GM21515 (cell line): Measurements from ENCODE around the gene CYCS.
"Not testable (repeated sequence)": the region's sequence is repeated elsewhere in the genome, so short reads cannot be mapped to it uniquely, and the experiment has no call there.

ENCODE experiments used
- ATAC-seq: cut with Tn5 transposase; IDR thresholded peaks from one replicate; pipeline ENCODE4 v1.9.1; 2021; ENCODE audit not compliant: unreplicated experiment

Gene CYCS

DNA sequence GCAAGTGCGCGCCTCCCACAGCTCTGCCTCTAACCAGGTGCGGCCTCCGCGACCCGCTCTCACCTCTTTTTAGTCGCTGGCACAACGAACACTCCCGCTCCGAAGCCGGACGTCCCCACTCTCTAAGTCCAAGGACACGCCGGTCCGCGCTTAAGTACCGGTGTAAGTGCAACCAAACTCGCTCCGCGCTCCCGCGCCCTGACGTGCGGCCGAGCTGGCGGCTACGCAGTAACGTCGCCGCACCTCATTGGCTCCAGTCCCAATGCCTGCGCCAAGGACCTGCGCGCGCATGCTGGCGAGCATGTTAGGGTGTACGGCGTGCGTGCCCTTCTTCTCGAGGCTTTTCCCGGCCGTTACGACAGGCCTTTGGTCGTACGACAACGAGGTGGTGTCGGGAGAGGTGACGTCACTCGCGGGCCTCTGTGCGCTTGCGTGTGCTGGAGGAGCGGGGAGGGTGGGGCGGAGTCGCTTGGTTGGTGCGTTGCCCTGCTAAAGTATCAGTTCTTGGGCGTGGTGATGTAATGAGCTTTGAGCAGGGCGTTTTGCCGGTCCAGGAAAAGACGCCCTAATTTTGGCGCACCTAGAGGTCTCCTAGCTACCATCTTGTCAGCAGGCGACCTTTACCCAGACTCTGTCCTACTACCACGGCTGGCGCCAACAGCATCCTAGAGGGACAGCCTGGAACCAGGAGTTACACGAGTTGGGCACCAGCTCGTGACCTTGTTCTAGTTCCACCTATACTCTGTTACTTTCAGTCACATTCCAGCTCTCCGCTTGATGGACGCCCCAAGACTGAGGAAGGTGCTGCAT lies at the start of gene CYCS:
CYCS (minus strand) TSS at position 124 of the 810 bp plus-strand sequence. CDS start 1,141 bp downstream, outside the sequence.
- ATAC-seq, result peak; percentile 95

DNA sequence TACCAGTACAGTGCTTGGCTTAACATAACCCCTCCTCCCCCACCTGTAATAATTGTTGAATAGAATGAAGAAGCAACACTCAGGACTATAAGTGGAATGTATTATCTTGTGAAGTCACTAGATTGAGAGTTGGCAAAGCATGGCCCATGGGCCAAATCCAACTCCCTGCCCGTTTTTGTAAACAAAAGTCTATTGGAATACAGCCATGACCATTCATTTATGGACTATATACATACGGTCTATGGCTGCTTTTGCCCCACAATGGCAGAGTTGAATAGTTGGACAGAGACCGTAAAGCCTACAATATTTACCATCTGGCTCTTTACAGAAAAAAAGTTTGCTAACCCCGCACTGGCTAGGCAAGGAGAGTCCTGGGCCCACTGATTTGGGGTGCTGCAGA lies 48.1 kb upstream of the CYCS start:
- no peak for ATAC-seq

DNA sequence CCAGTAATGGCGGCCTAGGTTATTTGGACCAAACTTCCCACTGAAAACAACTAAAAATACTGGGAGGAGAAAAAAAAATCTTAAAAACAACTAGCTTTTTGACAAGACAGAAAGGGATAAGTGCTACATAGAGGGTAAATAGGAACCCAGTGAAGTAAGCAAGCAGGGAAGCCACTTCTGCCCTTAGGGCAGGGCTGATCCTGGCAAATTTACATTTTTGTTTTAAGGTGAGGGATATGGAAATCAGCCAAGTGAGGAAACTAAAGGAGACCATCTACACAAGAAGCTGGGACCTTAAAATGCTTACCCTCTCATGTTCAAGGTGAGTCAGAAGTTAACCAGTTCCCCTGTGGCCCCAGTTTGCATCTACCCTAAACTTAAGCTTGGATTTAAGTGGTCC lies 46.5 kb upstream of the CYCS start:
- ATAC-seq, result no peak

DNA sequence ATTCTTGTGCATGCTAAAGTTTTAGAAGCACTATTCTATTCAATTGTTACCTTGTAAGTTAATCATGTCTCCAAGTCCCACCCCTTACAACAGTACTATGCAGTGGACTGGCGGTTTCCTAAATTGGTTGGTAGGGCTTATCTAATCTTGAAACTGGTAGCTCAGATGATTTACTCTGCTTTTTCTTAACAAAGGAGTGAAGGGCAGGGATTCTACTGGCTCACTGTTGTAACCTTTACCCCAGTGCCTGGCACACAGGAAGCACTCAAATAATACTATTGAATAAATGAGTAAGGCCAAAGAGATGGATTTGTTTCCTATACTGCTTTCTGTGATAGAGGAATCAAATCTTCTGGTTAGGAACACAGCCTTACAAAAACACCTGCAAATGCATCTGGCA lies 46.0 kb upstream of the CYCS start:
- ATAC-seq, result no peak

DNA sequence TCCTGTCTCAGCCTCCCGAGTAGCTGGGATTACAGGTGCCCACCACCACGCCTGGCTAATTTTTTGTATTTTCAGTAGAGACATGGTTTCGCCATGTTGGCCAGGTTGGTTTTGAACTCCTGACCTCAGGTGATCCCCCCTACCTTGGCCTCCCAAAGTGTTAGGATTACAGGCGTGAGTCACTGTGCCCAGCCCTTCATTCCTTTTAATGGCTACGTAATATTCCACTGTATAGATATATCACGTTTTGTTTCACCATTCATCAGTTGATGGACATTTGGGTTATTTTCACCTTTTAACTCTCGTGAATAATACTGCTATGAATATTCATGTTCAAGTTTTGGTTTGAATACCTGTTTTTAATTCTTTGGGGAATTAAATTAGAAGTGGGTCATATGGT lies 44.6 kb upstream of the CYCS start:
- no peak for ATAC-seq

DNA sequence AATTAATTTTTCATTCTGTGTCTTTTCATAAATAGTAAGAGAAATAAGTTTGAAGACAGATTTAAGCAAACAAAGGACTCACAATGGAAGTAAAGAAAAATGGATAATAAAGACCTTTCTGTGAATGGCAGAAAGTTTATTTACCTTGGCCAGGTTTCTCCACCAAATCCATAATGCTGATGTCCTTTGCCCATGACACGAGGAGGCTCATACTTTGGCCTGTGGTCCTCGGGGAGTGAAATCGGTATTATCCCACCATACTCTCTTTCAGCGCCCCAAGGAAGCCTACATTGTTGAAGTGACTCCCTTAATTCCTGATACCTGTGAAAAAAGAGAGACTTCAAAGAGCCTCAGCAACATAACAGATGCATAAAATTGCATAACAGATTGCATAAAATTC lies 43.1 kb upstream of the CYCS start:
- ATAC-seq, result no peak

DNA sequence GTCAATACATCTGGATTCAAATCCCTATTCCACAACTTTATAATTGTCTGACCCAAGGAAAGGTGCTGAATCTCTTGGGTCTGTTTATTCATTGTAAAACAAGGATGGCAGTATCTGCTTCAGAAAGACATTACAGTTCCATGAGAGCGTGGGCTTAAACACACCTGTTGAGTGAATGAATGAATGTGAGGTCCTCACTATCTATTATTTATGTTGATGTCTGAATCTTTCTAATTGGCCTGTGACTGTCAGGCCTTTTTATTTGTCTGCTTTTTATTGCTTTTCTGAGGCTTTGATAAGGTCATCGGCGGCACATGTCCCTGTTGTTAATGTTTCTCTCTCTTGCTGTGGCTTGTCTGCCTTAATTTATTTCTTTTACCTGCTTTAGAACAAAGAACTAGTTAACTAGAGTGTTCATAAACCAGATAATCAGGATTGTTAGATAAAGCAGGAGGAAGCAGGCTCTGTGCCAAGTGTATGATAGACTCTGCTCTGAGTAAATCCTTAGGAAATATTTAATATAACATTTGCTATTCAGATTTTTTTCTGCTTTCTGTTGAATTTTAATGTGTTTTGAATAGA lies 42.3 kb upstream of the CYCS start:
- no peak for ATAC-seq

DNA sequence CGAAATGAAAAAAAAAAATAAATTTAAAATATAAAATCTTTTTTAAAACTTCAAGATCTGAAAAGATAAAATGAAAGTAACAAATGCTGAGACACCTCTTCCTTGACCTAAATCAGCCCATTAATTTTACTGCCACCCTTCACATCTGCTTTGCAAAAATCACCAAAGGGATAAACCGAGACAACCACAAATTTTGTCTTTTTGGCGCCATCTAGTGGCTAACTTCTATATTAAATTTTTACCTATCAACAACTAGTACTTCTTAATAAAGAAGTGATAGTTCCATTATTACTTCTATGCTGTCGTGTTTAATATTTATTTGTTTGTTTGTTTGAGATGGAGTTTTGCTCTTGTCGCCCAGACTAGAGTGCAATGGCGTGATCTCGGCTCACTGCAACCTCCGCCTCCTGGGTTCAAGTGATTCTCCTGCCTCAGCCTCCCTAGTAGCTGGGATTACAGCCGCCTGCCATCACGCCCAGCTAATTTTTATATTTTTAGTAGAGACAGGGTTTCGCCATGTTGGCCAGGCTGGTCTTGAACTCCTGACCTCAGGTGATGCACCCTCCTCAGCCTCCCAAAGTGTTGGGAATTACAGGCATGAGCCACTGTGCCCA lies 35.0 kb upstream of the CYCS start:
- not testable (repeated sequence) for ATAC-seq

DNA sequence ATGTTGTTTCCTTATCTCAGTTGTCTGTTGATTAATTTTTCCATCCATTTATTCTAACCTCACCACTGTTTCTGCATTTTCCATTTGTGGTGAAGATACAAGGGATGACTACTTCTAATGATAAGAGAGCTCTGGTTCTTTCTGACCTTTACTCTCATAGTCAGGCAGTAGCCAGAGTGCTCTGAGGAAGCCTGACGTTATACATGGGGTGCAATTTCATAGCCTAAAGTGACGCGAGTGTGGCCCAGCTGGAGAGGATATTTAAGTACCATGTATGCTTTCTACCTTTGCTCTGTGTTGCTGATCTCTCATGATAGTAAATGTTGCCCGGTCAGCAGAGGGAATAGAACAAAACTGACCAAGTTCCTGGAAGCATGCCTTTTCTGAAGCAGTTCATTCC lies 33.9 kb upstream of the CYCS start:
- ATAC-seq, result no peak

DNA sequence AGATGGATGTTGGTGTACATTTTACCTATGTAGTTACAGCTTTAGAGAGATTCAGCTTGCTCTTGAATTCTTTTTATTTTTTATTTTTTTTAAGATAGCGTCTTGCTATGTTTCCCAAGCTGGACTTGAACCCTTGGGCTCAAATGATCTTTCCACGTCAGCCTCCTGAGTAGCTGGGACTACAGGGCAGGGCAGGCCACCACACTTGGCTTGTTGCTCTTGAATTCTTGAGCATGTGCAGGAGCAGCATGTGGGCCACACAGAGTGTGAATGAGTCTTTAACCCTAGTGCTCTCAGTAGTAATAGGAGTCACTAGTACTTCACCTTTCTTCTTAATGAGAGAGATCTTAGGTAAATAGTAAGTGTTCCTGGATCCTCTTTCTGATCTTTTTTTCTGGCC lies 26.7 kb upstream of the CYCS start:
- no peak for ATAC-seq

DNA sequence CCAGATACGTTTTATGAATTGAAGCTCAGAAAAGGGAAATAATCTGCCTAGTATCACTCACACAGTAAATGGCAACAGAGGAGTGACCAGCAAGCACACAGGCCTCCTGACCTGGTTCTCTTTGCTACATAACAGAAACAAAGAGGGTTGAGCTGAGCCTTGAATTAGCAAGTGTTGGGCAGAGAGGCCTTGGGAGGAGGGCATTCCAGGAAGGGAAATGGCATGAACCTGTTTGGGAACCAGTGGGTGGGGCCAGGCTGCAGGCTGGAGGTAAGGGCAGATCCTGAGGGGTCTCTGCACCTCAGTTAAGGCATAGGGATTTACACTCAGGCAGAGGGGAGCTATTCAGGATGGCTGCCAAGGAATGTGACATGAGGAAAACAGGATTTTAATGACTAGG lies 24.8 kb upstream of the CYCS start:
- no peak for ATAC-seq

DNA sequence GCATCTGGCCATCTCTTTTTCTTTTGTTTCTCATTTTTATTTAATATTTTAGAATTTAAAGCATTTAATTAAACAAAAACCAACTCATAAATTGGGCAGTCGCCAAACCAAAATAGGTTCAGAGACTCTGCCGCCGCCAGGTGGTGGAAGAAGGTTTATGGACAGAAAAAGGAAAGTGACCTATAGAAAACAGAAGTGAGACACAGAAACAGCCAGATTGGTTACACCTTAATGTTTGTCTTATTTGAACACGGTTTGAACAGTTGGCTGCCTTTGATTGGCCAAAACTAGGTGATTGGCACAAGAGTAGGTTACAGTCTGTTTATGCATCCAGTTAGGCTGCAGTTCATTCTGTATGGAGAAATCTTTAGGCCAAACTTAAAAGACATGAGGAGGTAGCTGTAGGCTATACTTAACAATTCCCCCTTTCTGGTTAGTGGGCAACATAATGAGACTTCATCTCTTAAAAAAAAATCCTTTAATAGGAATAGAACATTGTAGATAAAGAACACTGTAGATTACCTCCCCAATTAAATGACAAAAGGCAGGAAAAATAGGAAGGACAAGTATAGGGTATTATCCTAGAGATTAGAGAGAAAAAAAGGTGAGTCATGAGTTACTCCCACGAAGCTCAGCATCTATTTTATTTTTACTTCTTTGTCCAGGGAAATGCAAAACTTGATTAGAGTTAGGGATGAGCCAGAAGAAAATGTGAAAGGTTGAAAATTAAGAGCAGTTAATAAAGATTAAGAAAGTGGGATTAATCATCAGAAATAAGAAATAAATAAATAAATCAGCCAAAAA lies 23.9 kb upstream of the CYCS start:
- ATAC-seq, result no peak

DNA sequence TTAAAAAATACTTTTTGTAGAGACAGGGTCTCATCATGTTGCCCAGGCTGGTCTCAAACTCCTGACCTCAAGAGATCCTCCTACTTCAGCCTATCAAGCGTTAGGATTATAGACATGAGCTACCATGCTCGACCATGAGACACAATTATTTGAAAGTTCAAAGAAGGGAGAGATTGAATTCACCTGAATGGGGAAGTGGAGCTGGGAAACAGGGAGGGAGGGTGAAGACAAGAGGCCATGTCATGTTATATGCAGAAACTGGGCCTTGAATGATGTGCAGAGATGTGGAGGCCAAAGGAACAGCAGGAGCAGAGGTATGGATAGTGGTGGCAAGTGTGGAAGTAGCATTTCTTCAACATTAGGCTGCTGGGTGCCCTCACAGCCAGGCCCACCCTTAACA lies 18.7 kb upstream of the CYCS start:
- no peak for ATAC-seq

DNA sequence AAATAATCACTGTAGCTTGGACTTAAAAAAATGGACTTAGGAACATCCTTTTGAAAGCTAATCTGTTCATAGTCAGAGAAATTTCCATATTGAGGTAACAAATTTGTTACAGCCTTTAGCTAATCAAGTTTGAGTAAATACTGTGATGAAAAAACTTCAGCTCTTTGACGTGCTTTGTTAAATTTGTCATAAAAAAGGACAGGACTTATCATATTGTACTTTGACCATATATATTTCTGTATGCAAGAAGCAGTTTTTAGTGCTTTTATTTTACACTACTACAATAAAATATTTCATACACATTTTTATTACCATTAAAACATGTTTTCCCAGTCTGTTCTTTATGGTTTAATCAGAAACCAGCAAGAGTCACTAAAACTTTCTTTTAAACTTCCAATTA lies 14.5 kb upstream of the CYCS start:
- ATAC-seq, result no peak

DNA sequence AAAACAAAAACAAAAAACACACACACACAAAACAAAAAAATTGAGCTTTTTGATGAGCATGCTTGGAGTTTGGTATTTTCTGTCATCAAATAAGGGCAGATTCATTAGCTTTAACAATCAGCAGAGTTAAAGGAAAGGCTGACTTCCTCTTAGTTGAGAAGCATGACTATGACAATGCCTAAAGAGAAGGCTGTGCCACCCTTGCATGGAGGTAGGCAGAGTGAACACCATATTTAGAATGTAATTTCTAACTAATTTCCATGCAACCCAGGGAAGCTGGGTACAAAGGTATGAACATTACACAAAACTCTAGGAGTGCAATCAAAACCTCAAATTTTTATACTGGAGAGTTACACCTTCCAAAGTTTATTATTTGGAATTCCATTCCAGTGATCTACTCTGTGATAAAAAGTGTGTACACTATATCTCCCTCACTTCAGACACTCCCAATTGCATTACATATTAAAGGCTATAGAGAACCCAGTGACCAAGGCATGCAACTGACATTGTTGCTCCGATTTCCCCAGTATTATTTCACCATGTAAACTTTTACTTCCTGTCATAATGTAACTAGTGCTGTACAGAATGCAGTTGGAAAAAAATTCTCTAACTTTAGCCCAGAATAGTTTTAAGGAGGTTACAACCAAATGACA lies 9.4 kb upstream of the CYCS start:
- no peak for ATAC-seq

DNA sequence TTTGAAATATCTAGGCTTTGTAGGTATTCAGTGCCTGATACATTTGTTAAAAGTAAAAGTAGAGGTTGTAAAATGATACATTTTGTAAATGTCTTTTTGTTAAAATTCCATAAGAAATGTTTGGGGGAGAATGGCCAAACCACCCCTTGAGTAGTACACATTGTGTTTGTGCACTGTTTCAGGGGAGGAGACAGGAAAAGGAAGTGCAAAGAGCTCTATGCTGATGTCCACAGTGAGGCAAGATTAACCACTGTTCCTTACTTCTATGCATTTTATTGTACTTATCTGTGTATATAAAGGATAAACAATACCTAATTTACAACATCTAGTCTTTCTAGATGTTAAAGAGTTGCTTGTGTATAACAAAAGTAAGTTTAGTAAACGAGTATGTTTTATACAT lies 7.4 kb upstream of the CYCS start:
- no peak for ATAC-seq

DNA sequence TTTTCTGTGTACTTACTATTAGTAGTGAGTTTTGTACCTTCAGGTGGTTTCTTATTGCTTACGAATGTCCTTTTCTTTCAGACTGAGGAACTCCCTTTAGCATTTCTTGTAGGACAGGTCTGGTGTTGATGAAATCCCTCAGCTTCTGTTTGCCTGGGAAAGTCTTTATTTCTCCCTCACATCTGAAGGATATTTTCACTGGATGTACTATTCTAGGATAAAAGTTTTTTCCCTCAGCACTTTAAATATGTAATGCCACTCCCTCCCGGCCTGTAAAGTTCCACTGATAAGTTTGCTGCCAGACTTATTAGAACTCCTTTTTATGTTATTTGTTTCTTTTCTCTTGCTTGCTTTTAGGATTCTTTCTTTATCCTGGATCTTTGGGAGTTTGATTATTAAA lies 1.7 kb upstream of the CYCS start:
- no peak for ATAC-seq

DNA sequence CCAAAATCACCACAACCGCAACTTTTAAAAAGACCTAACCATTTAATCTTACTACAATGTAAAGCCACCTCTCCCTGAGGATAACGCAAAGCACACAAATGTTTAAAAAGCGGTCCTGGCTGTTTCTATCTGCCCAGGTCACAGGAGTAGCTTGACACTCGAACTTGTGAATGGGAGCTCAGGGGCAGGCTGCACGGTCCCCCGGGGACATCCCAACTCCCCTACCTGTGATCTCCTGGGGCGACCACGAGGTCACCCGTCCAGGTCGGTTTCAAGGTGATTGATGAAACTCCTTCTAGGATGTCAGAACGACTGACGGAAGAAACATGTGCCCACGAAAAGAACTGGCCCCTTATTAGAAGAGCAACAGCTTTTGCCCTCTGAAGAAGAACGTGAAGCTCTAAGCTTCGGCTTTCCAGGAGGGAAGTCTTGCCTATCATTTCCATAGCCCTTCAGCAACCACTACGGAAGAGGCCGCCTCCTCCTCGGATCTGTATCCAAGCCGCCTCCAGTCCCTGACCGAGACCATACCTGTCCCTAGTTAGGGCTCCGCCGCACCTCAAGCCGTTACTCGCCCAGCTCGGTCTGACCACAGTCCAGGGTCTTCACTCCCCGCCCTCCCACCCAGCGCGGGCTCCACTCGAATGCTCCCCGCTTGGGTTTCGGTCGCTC lies 459 bp downstream of the CYCS start:
- peak; percentile 11 for ATAC-seq

DNA sequence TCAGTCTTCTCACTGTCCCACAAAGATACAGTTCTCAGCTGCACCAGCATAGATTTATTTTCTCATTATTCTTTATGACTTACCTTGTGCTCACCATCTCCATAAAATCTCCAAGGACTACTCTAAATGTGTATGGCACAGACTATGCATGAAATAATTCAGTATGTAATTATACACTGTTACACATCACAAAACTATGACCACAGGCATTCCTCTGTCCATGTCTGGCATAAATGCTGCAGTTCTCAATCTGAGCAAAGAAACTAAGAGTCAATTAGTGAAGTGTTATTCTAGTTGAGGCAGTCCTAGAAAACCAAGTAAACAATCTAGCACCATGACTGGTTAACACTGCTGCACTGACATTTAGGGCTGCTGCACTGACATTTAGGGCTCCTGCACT lies 2.7 kb downstream of the CYCS start:
- no peak for ATAC-seq

DNA sequence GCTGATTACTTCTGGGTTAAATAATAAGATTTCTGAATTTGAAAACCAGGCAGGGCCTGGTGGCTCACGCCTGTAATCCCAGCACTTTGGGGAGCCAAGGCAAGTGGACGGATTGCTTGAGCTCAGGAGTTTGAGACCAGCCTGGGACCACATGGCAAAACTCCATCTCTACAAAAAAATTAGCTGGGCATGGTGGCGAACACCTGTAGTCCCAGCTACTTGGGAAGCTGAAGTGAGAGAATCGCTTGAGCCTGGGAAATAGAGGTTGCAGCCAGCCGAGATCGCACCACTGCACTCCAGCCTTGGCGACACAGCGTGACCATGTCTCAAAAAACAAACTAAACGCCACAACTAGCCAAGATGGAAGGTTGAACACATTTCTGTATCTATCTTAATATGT lies 3.5 kb downstream of the CYCS start:
- no peak for ATAC-seq

DNA sequence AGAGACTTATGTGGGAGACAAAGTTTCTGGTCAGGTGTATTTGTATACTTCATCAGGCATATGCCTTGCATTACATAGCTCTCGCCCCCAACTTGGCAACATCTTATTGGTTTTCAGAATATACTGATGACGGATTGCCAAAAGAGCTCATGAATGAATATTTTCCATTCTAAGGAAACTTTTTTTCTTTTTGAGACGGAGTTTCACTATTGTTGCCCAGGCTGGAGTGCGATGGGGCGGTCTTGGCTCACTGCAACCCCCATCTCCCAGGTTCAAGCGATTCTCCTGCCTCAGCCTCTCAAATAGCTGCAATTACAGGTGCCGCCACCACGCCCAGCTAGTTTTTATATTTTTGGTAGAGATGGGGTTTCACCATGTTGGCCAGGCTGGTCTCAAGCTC lies 6.0 kb downstream of the CYCS start:
- ATAC-seq, result no peak
